Keratinocyte (primary cell): ENCODE data around the gene GINS2.

Source experiments
- CTCF ChIP-seq, 3 experiments: IDR thresholded peaks in 1 of 3; conservative IDR thresholded peaks in 1 of 3; optimal IDR thresholded peaks in 1 of 3; 2 replicates in 2 of 3; 3 replicates in 1 of 3; pipeline versions ENCODE3 to v1.5.1; 2011; ENCODE audit warnings: low read length in 3 of 3, mild to moderate bottlenecking in 3 of 3, moderate library complexity in 2 of 3, control low read depth in 1 of 3, inconsistent platforms in 1 of 3; ENCODE audit not compliant: insufficient read depth in 2 of 3; ENCODE audit errors: extremely low read depth in 1 of 3
- EZH2 ChIP-seq: IDR thresholded peaks from one replicate; pipeline ENCODE4 v1.6.1; 2012; ENCODE audit warnings: inconsistent platforms, mild to moderate bottlenecking, low read length, moderate library complexity

- TF ChIP-seq CTCF (optimal IDR thresholded peaks at IDR 0.05 in 1 of 3, IDR thresholded peaks at IDR 0.05 in 1 of 3, conservative IDR thresholded peaks at IDR 0.05 in 1 of 3; ENCODE audit: extremely low read depth in 1 of 3, insufficient read depth in 2 of 3, low read length in 3 of 3), result no peak
- no peak for TF ChIP-seq EZH2
These were observed 23.3 kb upstream of the GINS2 start for GRCh38 chr16:85711982-85712587.
